Endothelial cell of umbilical vein (primary cell): Measurements from ENCODE around the gene SLC35G3. TPM values are rescaled to one million over a fixed set of nuclear protein-coding genes. Genes with fewer than 3 reads are reported as not detected.
A peak's percentile ranks its signal among the peaks of the same experiment; 100 is the strongest.

Source experiments
- BruUV-seq: library from RNA; stranded (reverse); fragments of 400-500 nt; replicated peaks from 2 replicates; lab custom pipeline; 2021; lab: Mats Ljungman, UMichigan
- CTCF ChIA-PET: fragments of 300-600, 350-600 bp; sonication (Branson Sonifier 250); formaldehyde crosslinking; loops from one replicate; lab custom pipeline; 2021; ENCODE audit warnings: antibody characterized with exemption, inconsistent platforms; lab: Charles Lee
- POLR2A ChIA-PET: fragments of 300-600, 350-600 bp; sonication (Branson Sonifier 250); formaldehyde crosslinking; loops from one replicate; lab custom pipeline; 2021; ENCODE audit warnings: antibody characterized with exemption, inconsistent platforms; lab: Charles Lee
- DNase-seq: peaks from one replicate; pipeline ENCODE4 v3.0.0-alpha.2; 2011; ENCODE audit warnings: low read depth, low spot score
- FAIRE-seq: peaks from 2 replicates; lab custom pipeline; 2011; peaks lifted over from hg19 to GRCh38; lab: Jason Lieb, UNC
- H2AFZ ChIP-seq: 2 replicates; pipeline ENCODE4 v1.6.0; 2012; ENCODE audit warnings: low read depth, low read length, control low read depth, inconsistent platforms
- H3K27ac ChIP-seq: 2 replicates; pipeline ENCODE4 v1.5.1; 2011; ENCODE audit warnings: low read depth, mild to moderate bottlenecking, control low read depth, low read length, moderate library complexity; ENCODE audit not compliant: insufficient read depth
- H3K27me3 ChIP-seq, 2 experiments: 2 replicates each; pipeline versions ENCODE4 v1.6.0 to v1.6.1; 2011; ENCODE audit warnings: low read length in 2 of 2, mixed read lengths in 1 of 2; ENCODE audit not compliant: control insufficient read depth in 2 of 2, insufficient read depth in 2 of 2
- H3K36me3 ChIP-seq, 2 experiments: 2 replicates in 1 of 2; 3 replicates in 1 of 2; pipeline ENCODE4 v1.5.1; 2011; ENCODE audit warnings: low read length in 2 of 2, mild to moderate bottlenecking in 1 of 2, moderate library complexity in 1 of 2; ENCODE audit not compliant: control insufficient read depth in 2 of 2, insufficient read depth in 2 of 2; ENCODE audit errors: extremely low read depth in 1 of 2
- H3K4me1 ChIP-seq: 3 replicates; pipeline ENCODE4 v1.5.1; 2011; ENCODE audit warnings: mild to moderate bottlenecking, low read length; ENCODE audit not compliant: control insufficient read depth, insufficient read depth; ENCODE audit errors: extremely low read depth
- H3K4me2 ChIP-seq: 2 replicates; pipeline ENCODE4 v1.6.1; 2011; ENCODE audit warnings: low read length, control low read depth, mixed read lengths; ENCODE audit not compliant: insufficient read depth
- H3K4me3 ChIP-seq, 3 experiments: fragments of 200-600 bp in 1 of 3; sonication (generic), shearing (Covaris generic) in 1 of 3; replicated peaks in 1 of 3; 2 replicates each; pipeline ENCODE4 v1.5.1; 2011 to 2016; ENCODE audit warnings: control low read depth in 3 of 3, low read length in 3 of 3, mild to moderate bottlenecking in 2 of 3, inconsistent platforms in 1 of 3, low read depth in 1 of 3, moderate library complexity in 1 of 3; ENCODE audit not compliant: insufficient read depth in 1 of 3
- H3K79me2 ChIP-seq: 2 replicates; pipeline ENCODE4 v1.6.0; 2012; ENCODE audit warnings: low read length, inconsistent platforms; ENCODE audit not compliant: control insufficient read depth, insufficient read depth
- H3K9ac ChIP-seq: replicated peaks from 2 replicates; pipeline ENCODE3; 2011; ENCODE audit warnings: low read length, control low read depth; ENCODE audit not compliant: insufficient read depth; ENCODE audit errors: extremely low read depth
- H3K9me1 ChIP-seq: replicated peaks from 3 replicates; pipeline ENCODE4 v1.6.0; 2011; ENCODE audit warnings: mild to moderate bottlenecking, low read length; ENCODE audit not compliant: control insufficient read depth, insufficient read depth; ENCODE audit errors: extremely low read depth
- H3K9me3 ChIP-seq: replicated peaks from 2 replicates; pipeline ENCODE4 v1.5.1; 2012; ENCODE audit warnings: low read length, inconsistent platforms; ENCODE audit not compliant: control insufficient read depth, insufficient read depth
- H4K20me1 ChIP-seq: replicated peaks from 2 replicates; pipeline ENCODE3; 2011; ENCODE audit warnings: mild to moderate bottlenecking, low read length; ENCODE audit not compliant: control insufficient read depth, insufficient read depth; ENCODE audit errors: extremely low read depth
- EZH2 ChIP-seq: IDR thresholded peaks from 2 replicates; pipeline ENCODE4 v1.6.1; 2012; ENCODE audit warnings: borderline replicate concordance, low read depth, mild to moderate bottlenecking, moderate library complexity, low read length, inconsistent platforms; ENCODE audit not compliant: severe bottlenecking
- FOS ChIP-seq: IDR thresholded peaks from 2 replicates; pipeline ENCODE4 v1.6.1; 2011; ENCODE audit warnings: mild to moderate bottlenecking, low read length, moderate library complexity, borderline replicate concordance; ENCODE audit not compliant: insufficient read depth
- GATA2 ChIP-seq: IDR thresholded peaks from 2 replicates; pipeline ENCODE4 v1.7.0; 2011; ENCODE audit warnings: low read depth, mild to moderate bottlenecking, moderate library complexity, mixed read lengths, low read length; ENCODE audit not compliant: insufficient read length, insufficient read depth
- JUN ChIP-seq: IDR thresholded peaks from 2 replicates; pipeline ENCODE4 v1.6.1; 2011; ENCODE audit warnings: borderline replicate concordance, low read depth; ENCODE audit not compliant: insufficient read length, insufficient read depth
- MYC ChIP-seq: IDR thresholded peaks from one replicate; pipeline ENCODE4 v1.6.1; 2011; ENCODE audit warnings: mild to moderate bottlenecking, low read depth, low read length
- POLR2A ChIP-seq: IDR thresholded peaks from 2 replicates; pipeline ENCODE4 v1.6.1; 2012; ENCODE audit warnings: low read depth, mild to moderate bottlenecking, control low read depth, low read length
- POLR2AphosphoS5 ChIP-seq: IDR thresholded peaks from 2 replicates; pipeline ENCODE4 v1.6.1; 2012; ENCODE audit warnings: low read depth, mild to moderate bottlenecking, control low read depth, low read length, moderate library complexity; ENCODE audit not compliant: insufficient read depth
- dilution Hi-C: fragments of 300-500 bp; cut with MboI; formaldehyde crosslinking; loops from one replicate; pipeline ENCODE4 v1.15.0; 2019; ENCODE audit warnings: low sequenced_read_pairs; ENCODE audit not compliant: extremely low pct_ligation_motif_present
- intact Hi-C: fragments of 100-400 bp; cut with micrococcal nuclease; formaldehyde crosslinking; loops from one replicate; pipeline ENCODE4 v1.10.0; 2022
- polyA plus RNA-seq, 4 experiments: library from polyadenylated mRNA; depleted of rRNA in 3 of 4; stranded (reverse) in 3 of 4; unstranded in 1 of 4; fragments of >200 nt; gene quantifications; 2 replicates each; pipeline versions ENCODE4 v1.2.1 to v1.2.3, GENCODE V29; 2011 to 2012; ENCODE audit warnings: missing spikeins in 1 of 4
- total RNA-seq: library from RNA; stranded (reverse); gene quantifications from 2 replicates; pipeline ENCODE4 v1.2.3, GENCODE V29; 2021
- TF ChIP-seq, protein P1 (sequence below): IDR thresholded peaks from 2 replicates; pipeline ENCODE4 v1.6.1; 2011; ENCODE audit not compliant: insufficient read depth, insufficient read length
- TF ChIP-seq, protein P2 (sequence below), 2 donors: IDR thresholded peaks; 1 replicate in 1 of 2; 2 replicates in 1 of 2; pipeline ENCODE4 v1.5.1; 2011; ENCODE audit warnings: low read length in 2 of 2, mild to moderate bottlenecking in 2 of 2, moderate library complexity in 2 of 2, control low read depth in 1 of 2, inconsistent platforms in 1 of 2, low read depth in 1 of 2; ENCODE audit not compliant: insufficient read depth in 1 of 2; ENCODE audit errors: extremely low read depth in 1 of 2

The SLC35G3 gene
- total and polyA plus RNA-seq, 2 donors (not counting 3 experiments of a cell fraction or from before 2014, with no cell fraction given): not detected

DNA sequence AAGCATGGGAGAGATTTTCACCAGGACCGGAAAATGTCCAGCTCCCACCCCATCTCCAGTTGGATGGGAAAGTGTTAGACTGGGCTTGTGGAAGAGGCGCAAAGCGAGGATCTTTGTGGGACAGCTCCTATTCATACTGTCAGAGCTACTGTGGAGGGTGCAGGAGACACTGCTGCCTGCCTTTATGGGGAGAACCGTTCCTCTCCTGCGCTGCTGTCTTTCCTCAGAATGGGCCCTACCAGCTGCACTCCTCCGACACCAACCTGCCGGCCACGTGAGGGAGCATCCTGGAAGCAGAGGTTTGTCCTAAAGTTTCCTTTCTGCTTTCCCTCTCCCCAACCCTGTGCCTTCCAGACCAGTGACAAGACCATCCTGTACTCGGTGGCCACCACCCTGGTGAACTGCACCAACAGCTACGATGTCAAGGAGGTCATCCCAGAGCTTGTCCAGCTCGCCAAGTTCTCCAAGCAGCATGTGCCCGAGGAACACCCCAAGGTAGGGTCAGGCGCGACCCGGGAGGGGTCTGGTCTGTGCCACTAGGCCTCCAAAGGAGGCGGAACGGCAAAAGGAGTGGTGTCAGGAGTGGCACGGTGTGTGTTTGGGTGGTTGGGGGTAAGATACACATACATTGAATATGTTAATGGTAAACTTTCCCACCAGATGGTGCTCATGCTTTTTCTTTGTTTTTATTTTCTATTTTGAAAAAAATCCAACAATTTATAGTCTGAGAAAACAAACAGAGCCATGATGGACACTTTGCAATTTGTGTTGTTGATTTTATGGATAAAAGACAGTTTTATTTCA lies 23.0 kb downstream of the SLC35G3 start:
- TF ChIP-seq JUN (no peak), FOS (no peak), MYC (no peak), POLR2A (no peak), POLR2AphosphoS5 (no peak), GATA2 (no peak), EZH2 (no peak)
- TF ChIP-seq, protein P1, sequence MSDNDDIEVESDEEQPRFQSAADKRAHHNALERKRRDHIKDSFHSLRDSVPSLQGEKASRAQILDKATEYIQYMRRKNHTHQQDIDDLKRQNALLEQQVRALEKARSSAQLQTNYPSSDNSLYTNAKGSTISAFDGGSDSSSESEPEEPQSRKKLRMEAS: no peak
- TF ChIP-seq, protein P2, sequence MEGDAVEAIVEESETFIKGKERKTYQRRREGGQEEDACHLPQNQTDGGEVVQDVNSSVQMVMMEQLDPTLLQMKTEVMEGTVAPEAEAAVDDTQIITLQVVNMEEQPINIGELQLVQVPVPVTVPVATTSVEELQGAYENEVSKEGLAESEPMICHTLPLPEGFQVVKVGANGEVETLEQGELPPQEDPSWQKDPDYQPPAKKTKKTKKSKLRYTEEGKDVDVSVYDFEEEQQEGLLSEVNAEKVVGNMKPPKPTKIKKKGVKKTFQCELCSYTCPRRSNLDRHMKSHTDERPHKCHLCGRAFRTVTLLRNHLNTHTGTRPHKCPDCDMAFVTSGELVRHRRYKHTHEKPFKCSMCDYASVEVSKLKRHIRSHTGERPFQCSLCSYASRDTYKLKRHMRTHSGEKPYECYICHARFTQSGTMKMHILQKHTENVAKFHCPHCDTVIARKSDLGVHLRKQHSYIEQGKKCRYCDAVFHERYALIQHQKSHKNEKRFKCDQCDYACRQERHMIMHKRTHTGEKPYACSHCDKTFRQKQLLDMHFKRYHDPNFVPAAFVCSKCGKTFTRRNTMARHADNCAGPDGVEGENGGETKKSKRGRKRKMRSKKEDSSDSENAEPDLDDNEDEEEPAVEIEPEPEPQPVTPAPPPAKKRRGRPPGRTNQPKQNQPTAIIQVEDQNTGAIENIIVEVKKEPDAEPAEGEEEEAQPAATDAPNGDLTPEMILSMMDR (IDR thresholded peaks at IDR 0.05; ENCODE audit: extremely low read depth in 1 of 2, insufficient read depth in 1 of 2, low read depth in 1 of 2, low read length in 2 of 2): no peak
- FAIRE-seq: peak; percentile 81
- Histone ChIP-seq H3K4me3 (no peak overlapping the region), H3K9me1 (no peaks in the 10 kb centered on the region), H3K79me2 (no peaks in the 10 kb centered on the region), H3K9me3 (no peaks in the 10 kb centered on the region), H4K20me1 (no peaks in the 10 kb centered on the region), H2AFZ (no peak overlapping the region), H3K4me1 (no peaks in the 10 kb centered on the region), H3K36me3 (no peaks in the 10 kb centered on the region), H3K27ac (no peak overlapping the region), H3K27me3 (peaks cover 0 to 3% of the 10 kb centered on the region in 2 experiments), H3K4me2 (no peak overlapping the region), H3K9ac (no peak overlapping the region)
- CTCF ChIA-PET: interaction anchor here (0.6 to 5.9 kb wide), 15 partner anchors 8 to 576 kb away, joined by 3 to 186 read pairs (median 4); partner anchors contain the start of genes PEX12, SLFN12L and SLFN5
- BruUV-seq: no TSS peak
- POLR2A ChIA-PET: no interaction called here
- DNase-seq: peak; percentile 53
- dilution Hi-C loops: no loop called here
- intact Hi-C loops: loop anchor here (1.0 to 10.0 kb wide), 6 partner anchors 71 to 576 kb away; partner anchors contain the start of genes SLFN12 and SLFN5
